HG03354 (cell line): ENCODE data around the gene SMIM21.

ENCODE experiments used
- ATAC-seq: cut with Tn5 transposase; IDR thresholded peaks from one replicate; pipeline ENCODE4 v1.9.1; 2021; ENCODE audit warnings: mild to moderate bottlenecking; ENCODE audit not compliant: unreplicated experiment, poor library complexity, severe bottlenecking

Gene SMIM21

DNA sequence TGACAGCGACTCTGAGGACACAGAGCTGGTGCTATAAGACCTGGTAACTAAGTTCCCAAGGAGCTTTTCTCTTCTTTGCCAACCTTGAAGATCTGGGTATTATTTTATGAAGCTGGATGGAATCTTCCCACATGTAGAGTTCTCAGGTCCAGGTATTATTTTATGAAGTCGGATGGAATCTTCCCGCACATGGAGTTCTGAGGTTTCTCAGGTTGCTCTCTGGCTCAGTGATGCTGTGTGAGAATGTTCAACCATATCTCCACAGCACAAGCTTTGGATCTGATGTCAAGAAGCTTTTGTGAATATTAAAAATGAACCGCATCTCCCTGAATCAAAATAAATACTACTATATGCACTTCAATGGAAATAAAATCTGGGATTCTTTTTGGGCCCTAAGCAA lies at the start of gene SMIM21:
SMIM21 (minus strand) TSS at position 101 of the 400 bp plus-strand sequence. CDS start 140 bp downstream, outside the sequence.
- ATAC-seq = no peak

- ATAC-seq = no peak
Measured at GRCh38 chr18:75475228-75475627, 47.7 kb upstream of the SMIM21 start.

- no peak for ATAC-seq
Measured at GRCh38 chr18:75474332-75474731, 46.8 kb upstream of the SMIM21 start.

- ATAC-seq = no peak
Measured at GRCh38 chr18:75473316-75473715, 45.8 kb upstream of the SMIM21 start.

- no peak for ATAC-seq
Measured at GRCh38 chr18:75472906-75473305, 45.4 kb upstream of the SMIM21 start.

DNA sequence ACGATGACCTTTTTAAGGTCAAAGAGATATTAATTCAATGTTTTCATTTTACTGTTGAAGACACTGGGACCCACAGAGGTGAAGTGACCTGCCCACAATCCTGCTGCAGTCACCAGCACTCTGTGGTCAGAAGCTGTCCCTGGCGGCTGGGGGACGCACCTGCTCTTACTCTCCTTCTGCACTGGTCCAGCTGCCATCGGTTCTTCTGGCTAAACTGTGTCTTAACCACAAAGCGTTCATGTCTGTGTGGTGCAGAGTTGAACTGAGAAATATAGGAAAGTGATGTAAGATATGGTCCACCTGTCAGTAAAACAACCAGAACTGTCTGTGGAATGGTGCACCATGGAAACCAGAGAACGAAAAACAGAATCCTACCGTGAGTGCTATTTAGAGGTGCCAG lies 44.9 kb upstream of the SMIM21 start:
- no peak for ATAC-seq

- no peak for ATAC-seq
Measured at GRCh38 chr18:75471850-75472249, 44.3 kb upstream of the SMIM21 start.

GRCh38 chr18:75467851-75468250 lies 40.3 kb upstream of the SMIM21 start:
- ATAC-seq = no peak

DNA sequence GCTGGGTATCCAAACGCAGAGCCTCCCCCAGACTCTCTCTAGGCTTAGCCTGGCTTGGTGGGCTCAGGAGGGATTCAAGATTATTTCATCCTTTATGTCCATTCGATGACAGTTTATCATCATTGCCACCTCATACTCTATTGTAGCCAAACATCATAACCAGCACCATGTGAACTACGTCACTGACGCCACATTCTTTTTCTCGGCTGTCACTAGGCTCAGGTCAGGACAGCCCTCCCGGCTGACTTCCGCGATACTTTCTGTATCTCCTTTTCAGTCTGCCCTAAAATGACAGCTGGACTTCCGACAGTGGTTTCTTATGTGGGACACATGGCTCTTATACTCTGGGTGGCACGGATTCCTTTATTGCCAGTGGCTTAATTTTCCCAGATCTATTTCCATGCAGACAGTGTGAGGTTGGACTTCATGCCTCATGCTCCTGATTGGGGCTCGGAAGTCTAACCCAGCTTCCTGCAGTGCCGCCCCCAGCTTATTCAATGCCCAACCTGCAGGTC lies 39.8 kb upstream of the SMIM21 start:
- no peak for ATAC-seq

- no peak for ATAC-seq
Measured at GRCh38 chr18:75464356-75464755, 36.9 kb upstream of the SMIM21 start.

DNA sequence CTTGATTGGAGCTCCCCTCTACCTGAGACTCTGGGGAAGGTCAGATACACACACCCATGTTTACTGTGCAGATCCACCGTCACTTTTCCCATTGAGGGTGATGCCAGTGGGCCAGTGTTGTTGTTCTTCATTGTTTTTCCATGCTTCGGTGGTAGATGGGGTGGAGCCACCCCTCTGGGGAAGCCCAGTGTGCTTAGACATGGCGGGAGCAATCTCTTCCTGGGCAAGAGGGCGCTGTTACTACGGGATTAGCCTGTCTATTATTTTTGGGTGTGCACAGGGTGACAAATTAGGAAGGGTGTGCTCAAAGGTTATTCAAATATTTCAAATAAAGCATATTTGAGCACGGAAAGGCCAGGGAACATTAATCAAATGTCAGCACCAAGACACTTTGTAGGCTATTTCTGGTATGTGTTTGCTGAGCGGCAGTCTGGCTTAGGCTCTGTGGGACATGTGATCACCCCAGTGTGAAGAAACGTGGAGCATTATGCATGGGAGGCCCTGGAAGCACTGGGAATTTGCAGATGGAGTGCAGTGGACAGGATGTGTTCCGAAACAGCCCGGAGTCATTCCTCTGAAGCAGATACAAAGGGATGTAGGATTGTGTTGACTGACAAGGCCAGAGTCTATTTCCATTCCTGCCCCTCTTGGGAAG lies 34.8 kb upstream of the SMIM21 start:
- ATAC-seq = no peak

DNA sequence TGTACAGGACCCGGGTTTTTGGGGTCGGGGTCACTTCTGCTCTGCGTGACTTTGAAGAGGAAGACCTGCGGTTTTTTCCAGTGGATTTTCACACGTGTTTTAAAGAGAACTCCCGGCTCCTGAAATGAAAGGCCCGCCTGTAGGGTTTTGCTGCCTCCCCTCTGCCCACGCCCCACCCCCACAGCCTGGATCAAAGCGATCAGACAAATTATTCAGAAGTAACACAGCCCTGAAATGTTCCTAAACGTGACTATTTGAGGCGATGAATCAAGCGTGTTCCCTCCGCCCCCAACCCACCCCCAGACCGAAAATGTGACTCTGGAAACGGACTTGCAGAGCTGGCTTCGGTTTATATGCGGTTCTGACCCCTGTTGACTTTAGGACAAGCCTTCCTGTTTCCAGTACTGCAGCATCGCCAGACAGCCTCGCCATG lies 28.7 kb upstream of the SMIM21 start:
- no peak for ATAC-seq

DNA sequence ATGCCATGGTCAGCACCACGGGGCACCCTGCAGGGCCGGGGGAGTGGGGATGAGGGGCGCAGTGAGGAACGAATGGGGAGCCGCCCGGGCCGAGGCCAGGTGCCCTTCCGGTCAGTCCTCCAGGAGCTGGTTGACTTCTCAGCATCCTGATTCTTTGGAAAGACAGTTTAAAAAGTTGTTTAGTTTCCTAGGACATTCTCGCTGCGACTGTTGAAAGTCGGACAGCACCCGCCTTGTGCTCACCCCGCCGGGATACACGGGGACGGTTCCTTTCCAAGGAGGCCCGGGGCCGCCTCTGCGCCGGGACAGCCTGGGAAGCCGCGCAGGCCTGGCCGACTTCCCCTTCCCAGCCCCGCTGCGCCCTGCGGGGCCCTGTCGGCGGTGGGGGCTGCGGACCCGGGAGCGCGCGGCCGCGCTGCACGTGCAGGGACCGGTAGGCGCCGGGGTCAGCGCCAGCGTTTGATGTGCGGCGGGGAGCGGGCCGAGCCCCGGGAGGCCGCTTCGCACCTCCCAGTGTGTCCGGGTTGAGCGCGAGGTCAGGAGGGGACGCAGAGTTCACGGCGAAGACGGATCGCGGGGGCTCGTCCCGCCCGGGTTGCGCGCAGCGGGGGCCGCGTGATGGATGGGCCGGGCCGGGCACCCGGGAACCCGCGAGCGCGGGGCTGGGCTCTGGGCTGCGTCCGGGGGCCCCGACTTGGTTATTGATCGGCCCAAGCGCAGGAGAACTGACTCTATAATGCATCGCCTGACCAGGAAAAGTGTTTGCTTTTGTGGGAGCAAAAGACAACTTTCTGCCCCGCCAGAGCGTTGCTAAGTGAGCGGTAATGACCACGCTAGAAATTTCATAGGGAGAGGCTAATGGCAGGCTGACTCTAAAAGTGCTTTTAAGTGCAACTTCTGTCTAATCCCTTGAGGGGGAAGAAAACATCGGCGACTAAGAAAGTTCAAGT lies 28.0 kb upstream of the SMIM21 start:
- no peak for ATAC-seq

DNA sequence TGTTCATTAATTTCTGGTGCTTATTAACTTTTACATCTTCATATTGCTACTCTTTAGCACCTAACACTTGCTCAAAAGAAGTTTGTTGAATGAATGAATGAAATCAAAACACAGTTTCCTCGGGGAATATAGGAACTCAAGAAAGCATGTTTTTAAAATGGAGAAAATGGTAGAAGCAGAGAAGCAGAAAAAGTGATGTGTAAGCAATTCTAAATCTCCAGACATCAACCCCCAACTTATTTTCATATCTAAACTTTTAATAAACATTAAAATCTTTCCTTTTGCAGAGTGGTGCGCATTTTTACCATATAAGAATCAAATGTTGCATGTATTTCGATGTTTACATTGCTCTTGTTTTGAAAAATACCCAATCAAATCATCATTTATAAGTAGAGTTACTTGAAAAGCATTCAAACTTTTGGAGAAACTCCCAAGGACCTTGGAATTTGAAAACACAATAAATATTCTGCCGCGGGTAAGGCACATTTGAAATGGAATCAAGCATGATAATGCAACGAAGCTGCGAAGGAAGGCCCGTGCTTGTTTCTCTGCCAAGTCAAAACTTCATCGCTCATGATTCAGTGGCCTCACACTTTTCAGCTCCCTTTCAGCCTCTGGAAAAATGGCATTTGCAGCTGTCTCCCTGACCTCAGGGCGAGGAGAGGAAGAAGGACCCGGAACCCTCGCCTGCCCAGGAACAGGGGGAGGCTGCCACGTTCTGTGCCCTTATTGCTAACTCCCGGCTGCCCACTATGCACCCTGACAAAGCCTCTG lies 26.7 kb upstream of the SMIM21 start:
- ATAC-seq = no peak

DNA sequence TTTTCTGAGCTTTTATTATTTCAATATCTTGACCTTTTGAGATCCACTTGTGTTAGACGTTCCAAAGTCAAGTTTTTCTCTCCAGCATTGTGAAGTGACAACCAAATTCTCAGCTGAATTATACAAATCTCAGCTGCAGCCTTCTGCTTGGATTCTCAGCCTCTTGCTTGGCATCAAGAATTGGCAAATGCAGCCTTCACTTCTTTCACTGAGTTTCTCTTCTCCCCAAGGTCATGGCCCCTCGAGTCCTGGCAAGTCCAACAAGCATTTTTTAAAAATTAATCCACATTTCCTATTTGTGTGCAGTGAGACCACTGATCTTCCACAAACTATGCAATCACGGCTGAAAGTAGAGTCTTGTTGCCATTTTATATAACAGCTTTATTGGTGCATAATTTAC lies 23.4 kb upstream of the SMIM21 start:
- ATAC-seq = no peak

DNA sequence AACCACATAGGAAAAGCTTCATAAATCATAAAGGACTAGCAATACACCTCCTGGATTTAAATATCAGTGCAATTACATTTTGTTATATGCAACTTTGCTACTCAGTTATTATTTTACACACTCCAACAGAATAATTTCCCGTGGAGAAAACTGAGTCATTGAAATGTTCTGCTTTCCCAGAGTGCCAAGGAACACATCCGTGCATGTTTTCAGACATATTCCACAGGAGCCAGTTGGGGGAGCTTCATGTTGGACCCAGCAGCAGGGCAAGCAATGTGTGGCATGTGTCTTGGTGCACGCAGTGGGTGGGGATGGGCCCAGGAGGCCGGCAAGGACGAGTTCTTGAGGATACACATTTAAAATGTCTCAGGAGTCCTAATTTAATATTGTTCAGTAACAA lies 14.4 kb upstream of the SMIM21 start:
- no peak for ATAC-seq

- ATAC-seq = no peak
Measured at GRCh38 chr18:75439348-75439747, 11.8 kb upstream of the SMIM21 start.

GRCh38 chr18:75438891-75439290 lies 11.4 kb upstream of the SMIM21 start:
- no peak for ATAC-seq

DNA sequence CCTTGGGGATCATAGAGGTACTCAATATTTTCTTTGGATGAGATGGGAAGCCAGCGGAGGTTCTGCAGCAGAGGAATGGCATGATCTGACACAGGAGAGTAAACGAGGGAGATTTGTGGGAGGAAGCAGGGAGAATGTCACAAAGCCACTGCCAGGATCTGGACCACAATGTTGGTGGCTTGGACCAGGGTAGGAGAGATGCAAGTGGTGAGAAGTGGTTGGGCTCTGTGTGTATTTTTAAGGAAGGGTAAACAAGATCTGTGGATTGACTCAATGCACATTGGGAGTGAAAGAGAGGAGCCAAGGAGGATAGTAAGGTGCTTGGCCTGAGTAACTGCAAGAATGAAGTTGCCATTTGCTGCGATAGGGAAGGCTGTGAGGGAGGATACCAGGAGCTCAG lies 10.5 kb upstream of the SMIM21 start:
- ATAC-seq = no peak

DNA sequence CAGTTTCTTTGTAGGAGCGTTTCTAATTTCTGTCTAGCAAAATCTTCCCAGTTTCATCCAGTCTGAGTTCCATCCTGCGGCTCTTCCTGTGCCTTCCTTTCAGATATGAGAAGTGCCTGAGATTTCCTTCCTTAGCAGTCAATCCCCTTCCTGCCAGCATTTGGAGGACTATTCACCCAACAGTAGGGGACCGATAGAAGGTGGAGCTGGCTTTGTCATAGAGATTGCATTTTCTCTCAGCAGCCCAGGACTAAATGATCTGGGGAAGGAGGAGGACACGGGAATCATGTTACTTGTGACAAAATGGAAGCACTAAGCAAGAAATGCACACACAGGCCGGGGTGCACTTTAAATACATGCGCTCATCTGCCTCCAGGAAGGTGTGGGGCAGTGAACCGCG lies 5.6 kb upstream of the SMIM21 start:
- ATAC-seq = no peak
